ENCODE measurements around the gene LOC101059915.

LOC101059915 gene

GRCh38 chrX:71619986-71620385, 47.4 kb upstream of the LOC101059915 start:
- 0 out of 4 replicates have a peak, but pooled peaks cover 0 to 12% of the 10 kb centered on the region in 2 experiments for H3K4me1 Mint-ChIP-seq
- no peak overlapping the region for H3K9ac ChIP-seq (ENCODE audit: extremely low read depth, insufficient read length, low read length)
- no peak overlapping the region for H3K4me3 Mint-ChIP-seq
- no peak for DNase-seq
- no peak for TF ChIP-seq CTCF (conservative IDR thresholded peaks at IDR 0.05)
- no peaks in the 10 kb centered on the region for H4K20me1 ChIP-seq (ENCODE audit: control insufficient read depth, insufficient read depth, insufficient read length)
- no peak overlapping the region for H3K4me2 ChIP-seq (ENCODE audit: insufficient read depth, insufficient read length, low read length)
- no peak overlapping the region for H3K18ac ChIP-seq (ENCODE audit: insufficient read length, low read depth, low read length)
- no peak overlapping the region for H2AFZ ChIP-seq (ENCODE audit: low read length)
- H2BK12ac ChIP-seq (ENCODE audit: insufficient read length, low read depth, low read length), result no peak overlapping the region
- no peak overlapping the region for H3K56ac ChIP-seq (ENCODE audit: insufficient read length, low read depth, low read length)
- no peak overlapping the region for H4K91ac ChIP-seq (ENCODE audit: insufficient read length, low read depth, low read length)
- no peaks in the 10 kb centered on the region for H3K27me3 Mint-ChIP-seq (ENCODE audit: low read depth)
- no peak overlapping the region for H2BK120ac ChIP-seq (ENCODE audit: low read depth, low read length, poor library complexity, severe bottlenecking)
- H3K27ac ChIP-seq (ENCODE audit: insufficient read length, low read depth, low read length), result no peak overlapping the region
- no peak overlapping the region for H3T11ph ChIP-seq (ENCODE audit: low read length)
- H3K79me1 ChIP-seq (ENCODE audit: insufficient read depth, low read depth, low read length, poor library complexity, severe bottlenecking), result no peaks in the 10 kb centered on the region
- no peak overlapping the region for H3K23ac ChIP-seq (ENCODE audit: insufficient read length, low read depth, low read length)
- peaks cover 68 to 87% of the 10 kb centered on the region in 2 experiments for H3K9me3 Mint-ChIP-seq
- H3K23me2 ChIP-seq (ENCODE audit: insufficient read length, low read depth, low read length, poor library complexity, severe bottlenecking), result no peaks in the 10 kb centered on the region
- no peak overlapping the region for H3K4ac ChIP-seq (ENCODE audit: low read depth, low read length)
- peaks cover 34% of the 10 kb centered on the region for H3K9me3 ChIP-seq (ENCODE audit: control insufficient read depth, low read depth, low read length)
- no peaks in the 10 kb centered on the region for H3K4me1 ChIP-seq (ENCODE audit: insufficient read depth, low read length)
- H3K36me3 Mint-ChIP-seq (ENCODE audit: insufficient read depth in 1 of 3, low read depth in 3 of 3), result peaks cover 0 to 7% (median 4%) of the 10 kb centered on the region in 3 experiments; a peak in 4 of 7 replicates
- no peaks in the 10 kb centered on the region for H3K27me3 ChIP-seq (ENCODE audit: insufficient read depth, low read length)
- no peak overlapping the region for H4K5ac ChIP-seq (ENCODE audit: insufficient read length, low read depth, low read length)
- H4K8ac ChIP-seq (replicated peaks; ENCODE audit: insufficient read length, low read depth, low read length), result no peak overlapping the region
- no peak overlapping the region for H2BK20ac ChIP-seq (ENCODE audit: low read depth, low read length, poor library complexity, severe bottlenecking)
- WGBS (ENCODE audit: extremely low coverage, insufficient read length, low lambda C conversion rate), result no CpG with 5 or more reads among the region's 1 CpG
- H3K79me2 ChIP-seq (ENCODE audit: insufficient read depth, low read length), result no peaks in the 10 kb centered on the region
- H3K14ac ChIP-seq (ENCODE audit: insufficient read depth, low read length), result no peak overlapping the region
- H3K27ac Mint-ChIP-seq, result no peak overlapping the region
- no peak overlapping the region for H2BK15ac ChIP-seq (ENCODE audit: low read depth, low read length)
- H2AK5ac ChIP-seq (ENCODE audit: insufficient read length, low read length), result no peak overlapping the region
- H2BK5ac ChIP-seq (ENCODE audit: insufficient read length, low read length), result no peak overlapping the region
